ENCODE data around the gene PTPRG.

The PTPRG gene

GRCh38 chr3:61929617-61930016, 368.2 kb downstream of the PTPRG start:
- DNase-seq (ENCODE audit: low spot score) = no peak

GRCh38 chr3:61932499-61932898, 371.1 kb downstream of the PTPRG start:
- no peak for DNase-seq (ENCODE audit: low spot score)

GRCh38 chr3:61933798-61934504, 372.6 kb downstream of the PTPRG start:
- DNase-seq (ENCODE audit: low spot score) = no peak

- DNase-seq (ENCODE audit: low spot score) = no peak
These were observed 373.1 kb downstream of the PTPRG start for GRCh38 chr3:61934505-61934871.

GRCh38 chr3:61935814-61936213, 374.4 kb downstream of the PTPRG start:
- DNase-seq (ENCODE audit: low spot score) = no peak

- peak; percentile 3 for DNase-seq (ENCODE audit: low spot score)
These were observed 375.1 kb downstream of the PTPRG start for GRCh38 chr3:61936344-61936937.

GRCh38 chr3:61937477-61937876, 376.1 kb downstream of the PTPRG start:
- DNase-seq (ENCODE audit: low spot score) = no peak

GRCh38 chr3:61938878-61939549, 377.6 kb downstream of the PTPRG start:
- DNase-seq (ENCODE audit: low spot score) = no peak

GRCh38 chr3:61940236-61940635, 378.9 kb downstream of the PTPRG start:
- no peak for DNase-seq (ENCODE audit: low spot score)

- no peak for DNase-seq (ENCODE audit: low spot score)
These were observed 382.6 kb downstream of the PTPRG start for GRCh38 chr3:61943975-61944374.

GRCh38 chr3:61944726-61945125, 383.4 kb downstream of the PTPRG start:
- DNase-seq (ENCODE audit: low spot score) = no peak

GRCh38 chr3:61945657-61946056, 384.3 kb downstream of the PTPRG start:
- no peak for DNase-seq (ENCODE audit: low spot score)

GRCh38 chr3:61946570-61947324, 385.4 kb downstream of the PTPRG start:
- no peak for DNase-seq (ENCODE audit: low spot score)

- DNase-seq (ENCODE audit: low spot score) = no peak
These were observed 386.1 kb downstream of the PTPRG start for GRCh38 chr3:61947456-61947855.

GRCh38 chr3:61948699-61949305, 387.4 kb downstream of the PTPRG start:
- no peak for DNase-seq (ENCODE audit: low spot score)

- no peak for DNase-seq (ENCODE audit: low spot score)
These were observed 392.7 kb downstream of the PTPRG start for GRCh38 chr3:61954097-61954540.

- no peak for DNase-seq (ENCODE audit: low spot score)
These were observed 394.1 kb downstream of the PTPRG start for GRCh38 chr3:61955483-61955882.

- no peak for DNase-seq (ENCODE audit: low spot score)
These were observed 394.9 kb downstream of the PTPRG start for GRCh38 chr3:61956236-61956635.

- no peak for DNase-seq (ENCODE audit: low spot score)
These were observed 395.9 kb downstream of the PTPRG start for GRCh38 chr3:61957259-61957658.

- no peak for DNase-seq (ENCODE audit: low spot score)
These were observed 399.6 kb downstream of the PTPRG start for GRCh38 chr3:61960976-61961375.

- DNase-seq (ENCODE audit: low spot score) = no peak
These were observed 400.5 kb downstream of the PTPRG start for GRCh38 chr3:61961900-61962299.

- DNase-seq (ENCODE audit: low spot score) = no peak
These were observed 403.2 kb downstream of the PTPRG start for GRCh38 chr3:61964566-61964965.

Measured in CD4-positive, alpha-beta T cell treated with Interleukin-15 for 4 hours (primary cell).